AG04449 (cell line): ENCODE results near the gene TADA3.
A peak's percentile ranks its signal among the peaks of the same experiment; 100 is the strongest.

Source experiments
- CTCF ChIA-PET: fragments of 350-600 bp; formaldehyde crosslinking; extraction: SDS; loops from one replicate; lab custom pipeline; 2021; ENCODE audit warnings: antibody characterized with exemption; lab: Yijun Ruan, JAX
- POLR2A ChIA-PET: fragments of 400-600, 350-600 bp; formaldehyde crosslinking; extraction: SDS; loops from one replicate; lab custom pipeline; 2020; ENCODE audit warnings: antibody characterized with exemption, inconsistent platforms; lab: Yijun Ruan, JAX
- DNase-seq: peaks from one replicate; pipeline ENCODE4 v3.0.0-alpha.2; 2010; ENCODE audit warnings: low read depth, low spot score
- H3K4me3 ChIP-seq: 2 replicates; pipeline ENCODE4 v1.5.1; 2011; ENCODE audit warnings: low read depth, mild to moderate bottlenecking, control low read depth, low read length
- CTCF ChIP-seq: IDR thresholded peaks from one replicate; pipeline ENCODE4 v1.5.1; 2011; ENCODE audit warnings: mild to moderate bottlenecking, moderate library complexity, low read length, control low read depth, inconsistent platforms; ENCODE audit not compliant: insufficient read depth; ENCODE audit errors: missing control alignments

The TADA3 gene

GRCh38 chr3:9770276-9770812 lies 21.9 kb downstream of the TADA3 start:
- H3K4me3 ChIP-seq: peak overlapping the region; percentile 66
- ChIA-PET POLR2A (interaction anchor here (0.8 to 1.4 kb wide), 4 partner anchors 11 to 21 kb away, joined by 3 to 8 read pairs (median 4); partner anchors contain the start of gene OGG1), CTCF (interaction anchor here (1.0 kb wide), 1 partner anchor 37 kb away, joined by 3 read pairs; no protein-coding TSS in a partner anchor)
- no peak for TF ChIP-seq CTCF
- DNase-seq: no peak

GRCh38 chr3:9769426-9770275 lies 22.6 kb downstream of the TADA3 start, which contains the start of gene CAMK1:
CAMK1 (minus strand) TSS chr3:9769947; CDS start chr3:9767749, 2,198 bp downstream.
- POLR2A ChIA-PET: interaction anchor here (0.8 to 1.4 kb wide), 4 partner anchors 10 to 20 kb away, joined by 3 to 8 read pairs (median 4); partner anchors contain the start of gene OGG1
- CTCF ChIA-PET: no interaction called here
- H3K4me3 ChIP-seq: peak within 1 kb of the TSS; percentile 66
- no peak for TF ChIP-seq CTCF
- DNase-seq: no peak

GRCh38 chr3:9769012-9769411 lies 23.3 kb downstream of the TADA3 start:
- peak overlapping the region; percentile 66 for H3K4me3 ChIP-seq
- TF ChIP-seq CTCF: no peak
- ChIA-PET POLR2A (interaction anchor here (1.1 kb wide), 1 partner anchor 19 kb away, joined by 8 read pairs; the partner anchor contains the start of gene OGG1), CTCF (interaction anchor here (0.6 kb wide), 1 partner anchor 18 kb away, joined by 3 read pairs; no protein-coding TSS in a partner anchor)
- no peak for DNase-seq

GRCh38 chr3:9768141-9768775 lies 24.0 kb downstream of the TADA3 start:
- POLR2A ChIA-PET: no interaction called here
- CTCF ChIA-PET: interaction anchor here (0.6 kb wide), 1 partner anchor 18 kb away, joined by 3 read pairs; no protein-coding TSS in a partner anchor
- DNase-seq: no peak
- TF ChIP-seq CTCF: no peak
- peak overlapping the region; percentile 66; the same call in 1 of the 2 replicates for H3K4me3 ChIP-seq

GRCh38 chr3:9767418-9767817 lies 24.9 kb downstream of the TADA3 start:
- TF ChIP-seq CTCF: no peak
- no peak overlapping the region for H3K4me3 ChIP-seq
- ChIA-PET CTCF (no interaction called here), POLR2A (no interaction called here)
- no peak for DNase-seq
